NCI-H187 treated with DMSO at 0.1 percent for 48 hours (cell line): ENCODE measurements around the gene DAB2IP.
"Not testable (repeated sequence)": the region's sequence is repeated elsewhere in the genome, so short reads cannot be mapped to it uniquely, and the experiment has no call there.

ENCODE experiments used
- DNase-seq: peaks from one replicate; lab custom pipeline; 2025; lab: John Stamatoyannopoulos, UW

The DAB2IP gene

DNA sequence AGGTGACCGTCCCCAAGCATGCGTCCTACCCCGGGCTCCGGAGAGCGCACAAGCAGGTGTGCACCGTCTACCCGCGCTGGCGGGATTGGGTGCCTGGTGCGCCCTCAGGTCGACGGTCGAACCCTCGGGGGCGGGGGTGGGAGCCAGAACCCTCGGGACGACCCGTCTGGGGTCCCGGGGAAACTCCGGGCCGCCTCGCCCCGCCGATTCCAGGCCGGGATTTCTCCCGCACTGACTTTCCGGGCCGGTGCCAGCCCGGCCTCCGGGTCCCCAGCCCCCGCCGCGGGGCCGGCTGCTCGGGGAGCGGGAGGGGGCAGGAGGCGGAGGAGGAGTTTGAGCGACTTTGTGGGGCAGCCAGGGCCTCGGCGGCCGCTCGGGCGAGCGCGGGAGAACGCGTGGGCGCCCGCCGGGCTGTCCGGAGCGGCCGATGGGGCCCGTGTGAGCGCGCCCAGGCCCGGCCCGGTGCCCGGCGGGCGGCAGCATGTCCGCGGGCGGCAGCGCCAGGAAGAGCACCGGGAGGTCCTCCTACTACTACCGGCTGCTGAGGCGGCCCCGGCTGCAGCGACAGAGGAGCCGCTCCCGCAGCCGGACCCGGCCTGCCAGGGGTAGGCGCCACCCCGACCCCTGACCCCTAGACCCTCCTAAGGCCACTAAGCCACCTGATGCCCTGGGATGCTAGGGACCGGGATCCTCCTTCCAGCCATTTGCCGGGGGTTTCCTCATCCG lies at the start of gene DAB2IP:
Gene DAB2IP, plus strand, starts transcription at position 340 of the 726 bp plus-strand sequence. Its CDS starts 142 bp downstream, at position 482.
- no peak for DNase-seq

DNA sequence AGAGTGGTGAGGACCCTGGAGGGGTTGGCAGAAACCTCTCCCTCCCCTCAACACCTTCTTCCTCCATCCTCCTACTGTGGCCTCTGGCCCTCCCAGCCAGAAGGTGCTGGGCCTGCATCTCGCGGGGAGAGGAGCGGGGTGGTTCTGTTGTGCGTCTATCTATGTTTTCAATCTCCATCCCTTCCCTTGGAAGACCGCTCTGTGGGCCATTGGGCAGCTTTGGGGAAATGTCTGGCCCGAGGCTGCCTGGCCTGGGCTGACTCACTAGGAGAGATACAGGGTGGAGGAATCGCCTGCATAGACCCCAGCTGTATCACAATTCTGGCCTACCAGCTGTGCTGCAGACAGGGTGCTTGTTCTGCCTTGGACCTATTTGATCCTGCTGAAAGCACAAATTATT lies 48.4 kb upstream of the DAB2IP start:
- DNase-seq = no peak

DNA sequence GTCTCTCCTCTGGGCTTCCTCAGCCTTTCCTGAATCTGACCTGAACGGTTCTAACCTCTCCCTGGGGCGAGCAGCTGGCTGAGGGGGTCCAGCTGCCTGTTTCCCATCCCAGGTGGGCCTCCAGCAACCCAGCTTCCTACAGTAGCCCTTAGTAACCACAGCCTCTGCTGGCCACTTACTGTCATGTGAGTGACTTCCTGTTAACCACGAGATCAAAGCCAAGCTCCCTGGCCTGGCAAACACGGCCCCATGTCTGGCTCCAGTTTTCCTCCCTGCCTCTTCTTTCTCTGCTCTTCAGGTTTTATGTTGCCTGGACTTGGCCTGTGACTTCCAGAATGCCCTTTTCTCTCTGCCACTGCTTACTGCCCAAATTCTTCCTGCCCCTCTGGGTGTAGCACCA lies 47.2 kb upstream of the DAB2IP start:
- no peak for DNase-seq

DNA sequence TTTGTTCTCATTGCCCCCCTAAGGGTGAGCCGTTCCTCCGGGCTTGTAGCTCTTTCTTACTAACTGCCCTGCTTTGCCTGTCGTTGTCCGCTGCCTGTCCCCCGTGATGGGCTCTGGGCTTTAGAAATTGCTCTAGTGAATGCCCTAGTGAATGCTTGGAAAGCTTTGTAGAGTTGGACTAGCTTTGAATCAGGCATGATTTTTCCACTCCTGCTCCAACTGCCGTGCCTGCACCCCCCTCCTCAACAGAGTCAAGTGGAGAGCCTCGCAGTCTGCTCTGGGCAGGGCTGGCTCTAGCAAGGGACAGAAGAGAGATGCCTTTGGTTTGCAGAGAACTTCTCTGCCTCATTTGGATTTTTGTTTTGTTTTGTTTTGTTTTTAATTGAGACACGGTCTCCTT lies 46.8 kb upstream of the DAB2IP start:
- no peak for DNase-seq

DNA sequence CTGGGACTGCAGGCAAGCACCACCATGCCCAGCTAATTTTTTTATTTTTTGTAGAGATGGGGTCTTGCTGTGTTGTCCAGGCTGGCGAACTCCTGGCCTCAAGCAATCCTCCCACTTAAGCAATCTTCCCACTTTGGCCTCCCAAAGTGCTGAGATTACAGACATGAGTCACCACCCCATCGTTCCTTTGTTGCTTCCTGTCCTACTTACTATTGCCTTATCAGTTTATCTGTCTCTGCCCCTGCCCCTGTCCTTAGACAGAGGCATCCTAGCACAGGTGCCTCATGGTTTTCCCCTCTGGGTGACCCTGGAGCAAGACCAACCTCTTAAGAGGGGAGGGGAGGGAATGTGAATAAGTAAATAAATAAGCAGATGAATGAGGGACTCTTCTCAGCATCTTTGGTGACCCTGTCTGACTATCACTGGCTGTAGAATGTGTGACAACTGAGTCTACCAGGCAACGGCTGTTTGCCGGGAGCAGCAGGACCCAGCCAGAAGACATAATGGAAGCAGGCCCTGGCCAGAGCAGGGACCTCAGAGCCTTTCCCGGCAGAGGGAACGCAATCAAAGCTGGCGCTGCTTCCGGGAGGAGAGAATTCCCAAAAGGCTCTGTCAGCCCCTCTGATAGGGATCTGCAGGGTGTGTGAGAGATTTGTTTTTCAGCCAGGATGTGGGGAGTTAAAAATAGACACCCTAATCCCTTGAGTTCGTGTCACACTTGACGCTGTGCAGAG lies 43.8 kb upstream of the DAB2IP start:
- DNase-seq = no peak

DNA sequence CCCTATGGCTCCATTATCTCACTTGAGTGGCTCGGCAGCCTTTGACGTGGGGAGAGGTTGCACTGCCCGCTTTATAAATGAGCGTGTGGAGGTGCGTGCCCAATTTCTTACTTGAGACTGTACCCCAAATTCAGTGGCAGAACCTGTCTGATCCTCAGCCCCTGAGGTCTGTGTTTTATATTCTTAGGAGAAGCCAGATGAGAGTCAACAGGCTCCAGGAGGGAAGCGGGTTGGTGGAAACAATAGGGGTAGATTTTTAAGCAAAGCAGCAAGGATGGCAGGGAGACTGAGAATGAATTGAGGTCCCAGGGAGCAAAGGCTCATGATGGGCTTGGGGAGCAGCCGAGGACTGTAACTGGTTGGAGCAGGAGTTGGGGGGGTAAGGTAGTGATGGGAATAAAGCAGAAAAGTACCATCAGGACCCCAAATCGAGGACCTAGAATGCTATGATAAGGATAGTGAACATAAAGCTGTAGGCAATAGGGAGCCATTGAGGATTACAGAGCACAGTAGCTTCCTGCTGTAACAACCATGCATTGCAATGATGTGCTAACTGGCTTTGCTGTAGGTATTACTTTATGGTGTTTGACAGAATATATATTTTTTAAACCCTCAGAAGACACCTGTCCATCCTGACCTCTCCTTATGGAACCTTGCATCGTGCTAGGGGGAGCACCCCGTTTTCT lies 43.1 kb upstream of the DAB2IP start:
- no peak for DNase-seq

DNA sequence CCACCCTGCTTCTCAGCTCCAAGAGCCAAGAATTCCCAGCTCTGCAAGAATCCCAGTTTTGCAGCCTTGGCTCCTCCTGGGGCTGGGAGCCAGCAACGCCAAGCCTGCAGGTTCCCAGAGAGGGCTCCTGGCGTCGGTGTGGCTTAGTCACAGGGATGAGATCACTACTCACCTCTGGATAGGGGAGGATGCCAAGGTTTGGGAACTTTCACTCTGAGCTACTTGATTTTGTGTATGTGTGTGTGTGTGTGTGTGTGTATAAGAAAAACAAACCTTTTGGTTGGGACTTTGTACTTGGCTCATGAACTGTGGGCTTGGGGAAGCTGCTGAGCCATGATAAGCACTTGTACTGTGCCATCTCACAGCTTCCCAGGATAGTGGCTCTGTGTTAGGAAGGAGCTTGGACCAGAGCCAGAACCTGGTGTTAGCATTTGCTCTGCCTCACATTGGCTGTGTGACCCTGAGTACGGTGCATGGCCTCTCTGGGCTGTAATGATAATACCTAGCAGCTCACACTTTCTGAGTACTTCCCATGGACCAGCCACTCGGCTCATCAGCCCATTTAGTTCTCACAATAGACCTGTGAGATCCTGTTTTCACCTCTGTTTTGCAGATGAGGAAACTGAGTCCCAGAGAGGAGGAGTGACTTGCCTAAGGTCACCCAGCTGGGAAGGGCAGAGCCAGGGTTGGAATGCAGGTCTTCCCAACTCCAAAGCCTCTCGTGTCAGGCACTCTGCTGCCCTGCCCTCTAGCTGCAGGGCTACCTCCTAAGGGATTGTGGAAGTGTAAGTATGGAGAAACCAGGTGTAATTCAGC lies 41.4 kb upstream of the DAB2IP start:
- no peak for DNase-seq

DNA sequence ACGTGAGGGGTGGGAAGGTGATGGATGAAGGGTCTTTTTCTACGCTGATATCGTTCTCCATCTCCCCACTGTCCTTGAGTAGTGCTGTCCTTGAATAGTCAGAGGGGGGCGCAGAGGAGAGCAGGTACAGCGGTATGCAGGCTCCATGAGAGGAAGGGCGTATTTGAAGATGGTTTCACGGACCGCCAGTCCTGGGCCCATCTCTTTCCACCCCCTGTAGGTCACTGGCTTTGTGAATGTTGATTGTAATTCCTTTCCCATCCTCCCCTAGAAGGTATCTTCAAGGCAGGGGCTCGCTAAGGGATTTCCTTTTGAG lies 40.8 kb upstream of the DAB2IP start:
- DNase-seq = no peak

DNA sequence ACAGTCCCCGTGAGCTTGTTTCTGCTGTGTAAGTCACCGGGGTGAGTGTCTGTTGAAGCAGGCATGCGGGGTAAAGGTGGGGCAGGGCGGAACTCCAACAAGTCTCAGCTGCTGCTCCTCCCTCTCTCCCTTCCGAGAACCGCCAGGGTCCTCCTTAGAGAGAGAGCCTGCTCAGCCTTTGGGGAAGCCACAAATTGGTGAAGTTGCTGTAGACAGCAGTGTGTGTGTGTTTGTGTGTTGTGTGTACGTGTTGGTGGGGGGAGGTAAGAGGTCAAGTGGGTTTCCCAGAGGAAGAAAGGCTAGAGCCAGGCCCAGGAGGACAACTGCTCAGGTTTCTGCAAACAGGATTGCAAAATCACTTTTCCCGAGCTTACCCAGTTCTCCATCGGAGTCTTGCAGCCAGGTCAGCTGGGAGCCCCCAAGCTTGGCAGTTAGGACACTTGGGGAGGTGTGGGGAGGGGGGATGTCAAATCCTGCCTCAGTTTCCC lies 38.9 kb upstream of the DAB2IP start:
- DNase-seq = no peak

DNA sequence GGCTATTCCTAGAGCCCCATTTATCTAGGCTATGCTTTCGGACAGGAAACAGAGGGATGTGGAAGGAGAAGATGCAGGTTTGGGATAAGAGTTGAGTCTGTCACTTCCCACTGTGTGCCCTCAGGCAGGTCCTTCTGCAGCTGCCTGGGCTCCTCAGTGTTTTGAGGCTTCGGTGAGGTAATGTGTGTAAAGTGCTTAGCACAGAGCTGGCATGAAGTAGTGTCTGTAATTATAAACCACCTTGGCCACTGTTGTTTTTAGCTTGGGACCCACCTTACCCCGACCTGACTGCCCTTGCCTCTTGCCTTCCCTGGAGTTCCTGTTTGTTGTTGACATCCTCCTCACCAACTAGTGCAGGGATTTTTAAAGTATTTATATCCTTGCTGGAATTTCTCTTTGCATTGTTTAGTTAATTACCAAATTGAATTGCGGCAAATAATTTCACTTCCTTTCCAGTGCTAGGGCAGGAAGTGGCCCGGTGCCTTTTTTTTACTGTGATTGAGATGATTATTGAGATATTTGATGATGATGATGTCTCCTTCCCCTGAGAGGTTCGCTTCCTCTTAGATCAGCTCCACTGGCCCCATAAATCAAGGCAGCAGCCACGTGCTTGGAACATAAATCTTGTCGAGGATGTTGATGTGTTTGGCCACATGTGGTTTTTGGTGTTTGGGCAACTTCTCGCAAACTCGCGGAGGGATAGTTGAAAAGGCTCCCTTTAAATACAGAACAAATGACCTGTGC lies 38.3 kb upstream of the DAB2IP start:
- no peak for DNase-seq

DNA sequence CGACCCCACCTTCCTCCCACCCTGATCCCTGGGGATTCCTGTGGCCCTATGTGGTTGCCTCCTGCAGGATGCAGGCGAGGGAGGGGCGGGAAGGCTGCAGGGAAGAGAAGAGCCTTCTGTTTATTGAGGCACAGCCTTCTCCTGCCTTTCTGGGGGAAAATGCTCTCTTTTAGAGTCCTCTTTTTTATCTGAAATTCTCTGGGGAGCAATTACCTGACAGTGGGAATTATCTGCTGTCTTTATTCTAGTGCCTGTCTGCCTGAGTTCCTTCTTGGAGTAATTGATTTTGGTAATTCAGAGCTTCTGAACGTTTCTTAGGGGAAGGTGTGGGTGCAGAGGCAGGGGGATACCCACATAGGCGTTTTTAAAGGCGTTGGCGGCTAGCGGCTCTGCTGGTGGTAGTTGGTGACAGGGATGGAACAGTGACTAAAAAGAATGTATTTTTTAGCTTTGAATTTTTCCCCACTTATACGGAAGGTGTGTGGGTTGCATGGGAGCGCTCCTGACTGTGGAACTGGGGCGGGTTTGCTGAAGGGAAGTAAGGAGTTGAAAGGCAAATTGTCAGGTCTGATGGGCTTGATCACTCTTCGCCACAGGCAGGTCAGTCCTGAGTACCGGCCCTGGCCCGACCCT lies 35.2 kb upstream of the DAB2IP start:
- no peak for DNase-seq

DNA sequence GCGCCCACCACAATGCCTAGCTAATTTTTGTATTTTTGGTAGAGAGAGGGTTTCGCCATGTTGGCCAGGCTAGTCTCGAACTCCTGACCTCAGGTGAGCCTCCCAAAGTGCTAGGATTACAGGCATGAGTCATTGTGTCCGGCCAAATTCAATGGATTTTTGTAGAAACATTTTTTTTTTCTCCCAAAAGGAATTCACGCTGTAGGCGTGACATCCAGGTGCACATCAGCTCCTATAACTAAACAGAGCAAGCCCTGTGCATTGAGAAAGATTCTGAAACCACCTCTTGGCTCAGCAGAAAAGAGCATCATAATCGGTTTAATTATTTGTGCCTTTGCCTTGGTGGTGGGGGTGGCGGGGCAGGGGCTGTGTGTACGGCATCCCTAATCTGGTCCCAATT lies 32.9 kb upstream of the DAB2IP start:
- DNase-seq = no peak

DNA sequence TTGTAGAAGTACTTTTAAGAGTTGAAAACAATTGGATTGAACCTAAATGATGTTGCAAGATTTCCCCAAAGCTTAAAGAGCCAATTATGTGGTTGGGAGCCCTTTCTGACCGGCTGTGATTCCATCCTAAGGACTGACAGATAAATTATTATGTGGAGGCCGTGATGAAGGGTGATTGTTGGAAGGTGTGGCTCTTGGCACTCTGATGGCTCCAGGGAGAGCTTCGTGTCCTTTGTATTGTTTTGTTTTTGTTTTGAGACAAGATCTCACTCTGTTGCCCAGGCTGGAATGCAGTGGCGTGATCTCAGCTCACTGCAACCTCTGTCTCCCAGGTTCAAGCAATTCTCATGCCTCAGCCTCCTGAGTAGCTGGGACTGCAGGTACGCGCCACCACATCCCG lies 32.5 kb upstream of the DAB2IP start:
- DNase-seq = not testable (repeated sequence)

DNA sequence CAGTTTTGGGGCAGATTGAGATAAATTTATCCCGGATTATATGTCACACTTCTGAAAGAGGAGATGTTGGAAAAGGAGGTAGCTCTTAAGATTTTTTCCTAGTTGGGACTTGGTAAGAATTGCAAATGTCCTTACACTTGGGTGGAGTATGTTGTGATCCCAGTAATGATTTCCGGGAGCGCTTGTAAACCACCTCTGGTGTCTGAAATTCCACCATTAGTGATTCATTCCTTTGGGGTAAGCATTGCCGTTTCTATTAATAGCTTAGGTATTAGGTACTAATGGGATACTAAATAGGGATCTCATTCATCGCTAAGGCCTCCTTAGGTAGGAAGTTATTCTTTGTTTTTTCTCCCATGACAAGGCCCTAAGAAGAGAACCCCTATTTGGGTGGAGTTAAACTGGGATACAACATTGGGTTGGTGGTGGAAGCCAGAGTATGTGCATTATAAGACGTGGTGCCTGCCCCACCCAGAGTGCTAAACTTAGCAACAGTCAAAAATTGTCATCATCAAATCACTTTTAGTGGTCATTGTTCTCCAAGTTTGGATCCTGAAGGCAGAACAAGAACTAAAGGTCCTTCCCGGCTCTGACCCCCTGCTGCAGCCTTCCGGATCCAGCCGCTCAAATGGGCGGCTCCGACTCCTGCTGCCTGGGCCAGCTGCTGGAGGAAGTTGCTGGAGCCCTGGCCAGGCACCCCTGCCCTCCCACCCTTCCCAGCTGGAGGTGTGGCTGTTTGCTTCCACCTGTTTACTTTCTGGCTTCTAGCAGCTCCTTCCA lies 31.7 kb upstream of the DAB2IP start:
- no peak for DNase-seq

DNA sequence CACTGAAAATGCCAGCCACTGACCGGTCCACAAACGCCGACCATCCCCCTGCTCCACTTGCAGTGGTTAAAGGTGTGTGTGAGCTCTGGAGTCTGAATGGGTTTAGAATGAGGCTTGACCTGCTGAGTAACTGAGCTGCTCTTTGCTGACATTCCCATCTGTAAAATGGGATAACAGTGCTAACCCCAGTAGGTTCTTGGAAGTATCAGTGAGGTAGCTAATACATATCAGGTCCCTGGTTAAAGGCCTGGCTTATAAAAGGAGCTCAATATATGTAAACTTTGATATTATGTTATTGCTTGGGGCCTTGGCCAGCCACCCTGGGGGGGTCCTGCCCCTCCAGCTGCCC lies 31.1 kb upstream of the DAB2IP start:
- no peak for DNase-seq

DNA sequence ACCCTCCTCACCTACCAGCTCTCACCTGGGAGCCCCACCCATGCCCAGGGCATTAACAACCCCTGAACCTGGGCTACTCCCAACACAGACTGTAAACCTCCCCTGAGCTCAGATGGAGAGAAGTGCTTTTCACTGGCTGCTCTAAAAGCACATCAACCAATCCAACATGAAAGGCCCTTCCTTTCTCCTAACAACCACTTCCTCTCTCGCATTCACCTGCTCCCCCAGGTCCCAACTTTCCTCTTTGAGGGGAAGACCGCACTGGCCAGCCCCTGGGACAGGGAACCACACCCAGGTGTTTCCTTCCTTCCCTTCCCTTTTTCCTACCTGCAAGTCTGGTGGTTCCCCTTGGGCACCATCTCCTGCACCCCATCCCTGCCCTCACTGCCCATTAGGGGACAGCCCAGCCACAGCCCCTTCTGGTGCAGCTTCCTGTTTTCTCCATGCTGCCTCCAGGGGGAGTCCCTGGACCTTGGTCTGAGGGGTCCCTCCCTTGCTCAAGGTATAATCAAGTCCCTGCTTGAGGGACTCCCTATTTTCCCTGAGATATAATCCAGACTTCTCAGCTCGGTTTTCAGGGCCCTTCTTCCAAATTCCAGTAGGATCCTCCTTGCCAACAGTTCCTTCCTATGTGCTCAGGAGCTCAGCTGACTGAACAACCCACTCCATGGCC lies 30.5 kb upstream of the DAB2IP start:
- no peak for DNase-seq

DNA sequence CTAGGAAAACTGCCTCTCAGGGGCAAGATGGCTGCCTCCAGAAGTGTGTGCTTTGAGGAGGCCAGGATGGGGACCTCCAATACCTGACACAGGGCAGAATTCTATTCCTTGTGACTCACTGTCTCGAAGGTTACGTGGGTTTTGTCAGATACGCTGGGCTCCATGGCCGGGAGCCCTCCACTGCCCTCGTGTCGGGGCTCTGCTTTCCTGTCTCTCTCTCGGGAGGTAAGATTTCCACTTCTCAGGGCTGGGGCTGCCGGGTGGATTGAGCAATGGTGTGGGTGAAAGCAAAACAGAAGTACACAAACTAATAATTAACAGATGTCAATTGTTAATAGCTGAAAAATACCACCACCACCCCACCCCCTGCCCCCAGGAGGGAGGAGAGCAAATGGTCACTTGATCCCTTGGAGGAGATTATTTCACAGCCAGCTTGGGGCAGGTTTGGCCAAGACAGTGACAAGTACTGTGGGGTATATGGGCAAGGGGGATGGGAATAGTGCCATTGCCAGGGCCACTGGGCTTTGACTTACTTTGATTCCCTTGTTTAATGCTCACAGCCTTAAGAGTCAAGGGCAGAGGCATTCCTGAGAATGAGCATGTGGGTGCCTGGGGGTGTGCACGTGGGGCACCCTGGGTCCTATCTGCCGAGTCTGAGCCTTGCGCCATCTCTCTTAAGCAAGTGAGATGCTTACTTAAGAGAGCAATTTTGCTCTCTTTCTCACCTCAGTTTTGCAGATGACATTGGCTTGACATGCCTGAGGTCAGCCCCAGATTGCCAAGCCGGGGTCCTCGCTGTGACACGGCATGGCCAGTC lies 28.8 kb upstream of the DAB2IP start:
- no peak for DNase-seq

DNA sequence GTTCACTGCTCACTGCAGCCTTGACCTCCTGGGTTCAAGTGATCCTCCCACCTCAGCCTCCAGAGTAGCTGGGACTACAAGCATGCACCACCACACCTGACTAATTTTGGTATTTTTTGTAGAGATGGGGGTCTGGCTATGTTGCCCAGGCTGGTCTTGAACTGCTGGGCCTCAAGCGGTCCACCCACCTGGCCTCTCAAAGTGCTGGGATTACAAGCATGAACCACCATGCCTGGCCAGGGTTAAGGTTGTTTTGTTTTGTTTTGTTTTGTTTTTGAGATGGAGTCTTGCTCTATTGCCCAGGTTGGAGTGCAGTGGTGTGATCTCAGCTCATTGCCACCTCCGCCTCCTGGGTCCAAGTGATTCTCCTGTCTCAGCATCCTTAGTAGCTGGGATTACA lies 28.0 kb upstream of the DAB2IP start:
- DNase-seq = not testable (repeated sequence)

DNA sequence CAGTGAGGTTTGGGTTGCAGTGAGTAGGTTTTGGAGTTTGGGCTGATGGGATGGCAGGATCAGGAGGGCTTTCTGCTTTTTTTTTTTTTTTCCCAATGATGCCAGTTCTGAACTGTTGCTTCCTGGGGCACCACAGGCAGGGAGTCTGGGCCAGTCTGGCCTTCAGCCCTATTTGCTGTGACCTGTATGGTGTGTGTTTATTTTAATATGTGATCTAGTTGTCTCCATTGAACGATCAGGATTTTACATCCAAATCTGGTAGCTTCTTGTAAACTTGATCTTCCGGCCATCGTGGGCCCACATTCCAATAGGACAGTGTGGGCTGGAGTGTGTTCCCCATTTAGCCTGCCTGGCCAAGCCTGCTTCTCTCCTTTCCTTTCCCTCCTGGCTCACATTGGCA lies 25.8 kb upstream of the DAB2IP start:
- DNase-seq = no peak
